Uterus (tissue), 2 donors: ENCODE results near the gene CHST15.

Experiments used
- CTCF ChIP-seq, 4 experiments: fragments of 200-600 bp in 2 of 4; fragments of 450-650 bp in 2 of 4; sonication (generic) in 2 of 4; IDR thresholded peaks; one replicate each; pipeline ENCODE4 v1.5.1; 2016 to 2019; ENCODE audit warnings: antibody characterized with exemption in 4 of 4, mild to moderate bottlenecking in 2 of 4, moderate library complexity in 1 of 4
- POLR2A ChIP-seq, 2 donors: fragments of 450-650 bp; IDR thresholded peaks; one replicate each; pipeline ENCODE4 v1.6.1; 2016; ENCODE audit warnings: antibody characterized with exemption in 2 of 2, mild to moderate bottlenecking in 1 of 2, moderate library complexity in 1 of 2

GRCh38 chr10:124037286-124037685 is 56.1 kb downstream of the CHST15 start:
- TF ChIP-seq CTCF (IDR thresholded peaks at IDR 0.05) (no peak), POLR2A (IDR thresholded peaks at IDR 0.05) (no peak)
